Islet precursor cell (in vitro differentiated cells): Measurements from ENCODE around the gene NTN1.

Source experiments
- DNase-seq: peaks from one replicate; pipeline ENCODE4 v3.0.0-alpha.2; 2018

NTN1 gene

DNA sequence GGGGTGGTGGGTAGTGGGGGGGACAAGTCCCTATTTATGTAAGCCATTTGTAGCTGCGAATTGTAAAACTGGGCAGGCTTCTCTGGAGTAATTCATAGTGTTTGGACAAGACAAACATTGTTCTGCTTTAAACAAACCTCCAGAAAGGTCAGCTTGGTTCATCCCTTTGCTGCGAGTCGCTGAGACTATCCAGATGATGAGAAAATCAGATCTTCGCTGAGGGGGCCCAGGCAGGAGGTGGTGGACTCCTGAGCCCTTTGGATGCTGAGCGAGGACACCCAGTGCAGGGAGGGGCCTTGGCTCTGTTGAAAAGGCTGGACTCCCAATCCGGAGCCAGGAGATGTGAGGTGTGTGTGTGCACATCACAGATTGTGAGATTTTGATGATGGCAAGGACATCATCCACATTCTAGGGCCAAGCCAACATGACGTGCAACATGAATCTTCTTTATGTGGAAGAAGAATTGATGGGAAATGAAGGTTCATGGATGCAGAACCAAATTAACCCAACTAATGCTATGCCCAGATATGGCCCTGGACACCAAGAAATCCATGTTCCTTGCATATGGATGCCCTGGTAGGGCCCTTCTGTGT, 15.0 kb upstream of the NTN1 start:
- peak; percentile 33 for DNase-seq

DNA sequence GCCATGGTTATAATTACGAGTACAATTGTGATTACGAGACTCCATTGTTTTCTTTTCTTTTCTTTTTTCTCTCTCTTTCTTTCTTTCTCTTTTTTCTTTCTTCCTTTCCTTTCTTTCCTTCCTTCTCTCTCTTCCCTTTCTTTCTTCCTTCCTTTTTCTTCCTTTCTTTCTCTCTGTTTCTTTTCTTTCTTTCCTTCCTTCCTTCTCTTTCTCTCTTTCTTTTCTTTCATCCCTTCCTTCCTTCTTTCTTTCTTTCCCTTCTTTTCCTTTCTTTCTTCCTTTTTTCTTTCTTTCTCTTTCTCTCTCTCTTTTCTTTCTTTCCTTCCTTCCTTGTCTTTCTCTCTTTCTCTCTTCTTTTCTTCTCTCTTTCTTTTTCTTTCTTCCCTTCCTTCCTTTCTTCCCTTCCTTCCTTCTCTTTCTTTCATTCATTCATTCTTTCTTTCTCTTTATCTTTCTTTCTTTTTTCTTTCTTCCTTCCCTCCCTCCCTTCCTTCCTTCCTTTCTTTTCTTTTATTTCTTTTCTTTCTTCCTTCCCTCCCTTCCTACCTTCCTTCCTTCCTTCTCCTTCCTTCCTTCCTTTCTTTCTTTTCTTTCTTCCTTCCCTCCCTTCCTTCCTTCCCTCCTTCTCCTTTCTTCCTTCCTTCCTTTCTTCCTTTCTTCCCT, 14.1 kb upstream of the NTN1 start:
- DNase-seq, result no peak

GRCh38 chr17:9009096-9009495, 12.2 kb upstream of the NTN1 start:
- no peak for DNase-seq

- DNase-seq, result peak; percentile 65
Measured at GRCh38 chr17:9009737-9010136, 11.6 kb upstream of the NTN1 start.

- no peak for DNase-seq
Measured at GRCh38 chr17:9011001-9011400, 10.3 kb upstream of the NTN1 start.

DNA sequence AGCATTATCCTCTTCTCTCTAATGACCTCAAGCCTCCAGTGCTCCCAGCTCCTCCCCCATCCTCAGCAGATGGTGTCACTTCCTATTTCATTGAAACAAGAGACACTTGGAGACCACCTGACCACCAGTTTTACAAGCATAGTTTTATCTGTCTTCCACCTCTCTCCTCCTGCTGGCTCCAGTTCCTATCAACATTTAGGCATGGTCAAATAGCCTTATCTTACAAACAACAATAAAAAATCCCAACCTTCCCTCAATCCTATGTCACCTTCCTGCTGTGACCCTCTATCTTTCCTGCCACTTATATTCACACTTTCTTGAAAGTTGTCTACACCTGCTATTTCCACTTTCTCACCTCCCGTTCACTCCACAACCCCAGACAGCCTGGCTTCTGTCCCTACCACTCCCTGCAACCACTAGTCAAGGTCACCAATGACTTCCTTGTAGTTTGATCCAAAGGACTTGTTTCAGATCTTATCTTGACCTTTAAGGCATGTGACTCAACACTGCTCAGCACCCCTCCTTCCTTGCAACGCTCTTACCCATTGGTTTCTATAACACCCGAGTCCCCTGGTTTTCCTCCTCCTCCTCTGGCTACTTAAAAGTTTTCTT, 4.3 kb upstream of the NTN1 start:
- peak; percentile 61 for DNase-seq

GRCh38 chr17:9018726-9019125, 2.6 kb upstream of the NTN1 start:
- peak; percentile 24 for DNase-seq

DNA sequence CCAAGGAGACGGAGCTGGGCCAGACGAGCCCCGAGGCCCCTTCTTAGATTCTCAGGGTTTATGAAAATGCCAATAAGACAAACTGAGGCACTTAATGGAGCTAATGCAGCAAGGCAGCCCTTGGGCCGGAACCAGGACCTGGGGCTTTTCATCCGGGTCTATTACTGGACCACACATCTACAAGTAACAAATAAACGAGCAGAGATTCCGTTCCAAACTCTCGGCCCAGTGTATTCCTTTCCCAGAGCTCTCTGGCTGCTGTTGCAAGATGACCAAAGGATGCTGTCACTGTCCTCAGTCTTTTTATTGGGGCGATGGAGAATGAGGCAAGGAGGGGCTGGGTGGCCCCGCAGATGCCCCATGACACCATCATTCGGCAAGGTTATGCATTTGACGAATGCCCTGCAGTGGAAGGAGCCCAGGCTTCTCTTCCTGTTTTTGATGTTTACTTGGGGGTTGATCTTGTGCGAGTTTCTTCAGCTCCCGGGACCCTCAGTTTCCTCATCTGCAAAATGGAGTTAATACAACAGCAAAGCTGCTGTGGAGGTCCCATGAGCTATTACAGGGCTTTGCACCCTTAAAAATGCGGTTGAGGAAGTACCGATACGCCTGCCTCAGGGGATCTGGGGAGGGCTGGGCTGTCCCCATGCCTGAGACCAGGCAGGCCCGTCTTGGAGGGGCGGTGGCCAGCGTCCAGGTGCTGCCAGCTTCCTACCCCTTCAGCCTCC, 1.1 kb upstream of the NTN1 start:
- peak; percentile 58 for DNase-seq

DNA sequence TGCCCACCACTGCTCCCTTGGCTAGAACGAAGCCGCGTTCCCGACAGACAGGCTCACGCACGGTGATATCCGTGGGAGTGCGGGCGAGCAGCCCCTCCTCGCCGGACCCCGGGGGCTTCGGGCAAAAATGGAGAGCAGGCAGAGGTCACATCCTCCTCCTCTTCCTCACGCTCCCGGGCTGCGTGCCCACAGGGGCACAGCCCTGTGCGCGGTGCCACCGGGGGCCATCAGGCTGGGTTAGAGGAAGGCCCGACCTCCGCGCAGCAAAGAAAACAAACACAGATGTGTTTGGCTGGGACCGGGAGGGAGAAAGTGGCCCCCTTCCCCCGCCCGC, 519 bp upstream of the NTN1 start:
- no peak for DNase-seq

DNA sequence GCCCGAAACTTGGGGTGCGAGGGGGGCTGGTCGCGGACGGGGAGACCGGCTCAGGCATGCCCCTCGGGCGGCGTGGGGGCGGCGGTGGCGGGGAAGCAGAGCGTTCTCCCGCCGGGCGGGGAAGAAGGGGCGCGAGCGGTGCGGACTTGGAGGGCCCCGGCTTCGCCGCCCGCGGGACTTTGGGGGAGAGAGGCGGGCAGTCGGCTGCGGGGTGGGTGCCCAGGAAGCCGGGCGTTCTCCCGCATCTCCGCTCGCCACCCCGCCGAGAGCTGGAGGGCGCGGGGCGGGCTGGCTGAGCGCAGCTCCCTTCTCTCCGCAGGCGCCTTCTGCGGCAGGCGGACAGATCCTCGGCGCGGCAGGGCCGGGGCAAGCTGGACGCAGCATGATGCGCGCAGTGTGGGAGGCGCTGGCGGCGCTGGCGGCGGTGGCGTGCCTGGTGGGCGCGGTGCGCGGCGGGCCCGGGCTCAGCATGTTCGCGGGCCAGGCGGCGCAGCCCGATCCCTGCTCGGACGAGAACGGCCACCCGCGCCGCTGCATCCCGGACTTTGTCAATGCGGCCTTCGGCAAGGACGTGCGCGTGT, 772 bp downstream of the NTN1 start:
- DNase-seq, result peak; percentile 83

DNA sequence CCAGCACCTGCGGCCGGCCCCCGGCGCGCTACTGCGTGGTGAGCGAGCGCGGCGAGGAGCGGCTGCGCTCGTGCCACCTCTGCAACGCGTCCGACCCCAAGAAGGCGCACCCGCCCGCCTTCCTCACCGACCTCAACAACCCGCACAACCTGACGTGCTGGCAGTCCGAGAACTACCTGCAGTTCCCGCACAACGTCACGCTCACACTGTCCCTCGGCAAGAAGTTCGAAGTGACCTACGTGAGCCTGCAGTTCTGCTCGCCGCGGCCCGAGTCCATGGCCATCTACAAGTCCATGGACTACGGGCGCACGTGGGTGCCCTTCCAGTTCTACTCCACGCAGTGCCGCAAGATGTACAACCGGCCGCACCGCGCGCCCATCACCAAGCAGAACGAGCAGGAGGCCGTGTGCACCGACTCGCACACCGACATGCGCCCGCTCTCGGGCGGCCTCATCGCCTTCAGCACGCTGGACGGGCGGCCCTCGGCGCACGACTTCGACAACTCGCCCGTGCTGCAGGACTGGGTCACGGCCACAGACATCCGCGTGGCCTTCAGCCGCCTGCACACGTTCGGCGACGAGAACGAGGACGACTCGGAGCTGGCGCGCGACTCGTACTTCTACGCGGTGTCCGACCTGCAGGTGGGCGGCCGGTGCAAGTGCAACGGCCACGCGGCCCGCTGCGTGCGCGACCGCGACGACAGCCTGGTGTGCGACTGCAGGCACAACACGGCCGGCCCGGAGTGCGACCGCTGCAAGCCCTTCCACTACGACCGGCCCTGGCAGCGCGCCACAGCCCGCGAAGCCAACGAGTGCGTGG, 1.5 kb downstream of the NTN1 start:
- peak; percentile 73 for DNase-seq

- DNase-seq, result peak; percentile 52
Measured at GRCh38 chr17:9023392-9024218, 2.3 kb downstream of the NTN1 start.

- no peak for DNase-seq
Measured at GRCh38 chr17:9024497-9024896, 3.2 kb downstream of the NTN1 start.

DNA sequence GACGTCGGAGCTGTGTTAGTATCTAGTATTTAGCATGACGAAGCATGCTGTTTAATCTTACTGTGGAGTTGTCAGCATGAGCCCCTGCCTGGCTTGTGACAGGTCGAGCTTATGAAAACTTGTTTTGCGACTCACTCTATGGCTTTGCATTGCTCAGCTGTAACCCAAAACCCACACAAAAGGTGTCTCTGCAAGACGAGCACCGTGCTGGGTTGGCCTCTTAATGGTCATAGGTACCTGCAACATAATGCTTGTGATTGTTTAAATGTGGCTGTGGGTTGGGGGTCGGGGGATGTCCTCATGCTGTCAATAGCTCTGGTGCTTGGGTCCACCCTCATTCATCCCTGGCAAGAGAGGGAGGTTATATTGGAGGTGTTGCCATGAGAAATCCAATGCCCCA, 5.4 kb downstream of the NTN1 start:
- peak; percentile 55 for DNase-seq

DNA sequence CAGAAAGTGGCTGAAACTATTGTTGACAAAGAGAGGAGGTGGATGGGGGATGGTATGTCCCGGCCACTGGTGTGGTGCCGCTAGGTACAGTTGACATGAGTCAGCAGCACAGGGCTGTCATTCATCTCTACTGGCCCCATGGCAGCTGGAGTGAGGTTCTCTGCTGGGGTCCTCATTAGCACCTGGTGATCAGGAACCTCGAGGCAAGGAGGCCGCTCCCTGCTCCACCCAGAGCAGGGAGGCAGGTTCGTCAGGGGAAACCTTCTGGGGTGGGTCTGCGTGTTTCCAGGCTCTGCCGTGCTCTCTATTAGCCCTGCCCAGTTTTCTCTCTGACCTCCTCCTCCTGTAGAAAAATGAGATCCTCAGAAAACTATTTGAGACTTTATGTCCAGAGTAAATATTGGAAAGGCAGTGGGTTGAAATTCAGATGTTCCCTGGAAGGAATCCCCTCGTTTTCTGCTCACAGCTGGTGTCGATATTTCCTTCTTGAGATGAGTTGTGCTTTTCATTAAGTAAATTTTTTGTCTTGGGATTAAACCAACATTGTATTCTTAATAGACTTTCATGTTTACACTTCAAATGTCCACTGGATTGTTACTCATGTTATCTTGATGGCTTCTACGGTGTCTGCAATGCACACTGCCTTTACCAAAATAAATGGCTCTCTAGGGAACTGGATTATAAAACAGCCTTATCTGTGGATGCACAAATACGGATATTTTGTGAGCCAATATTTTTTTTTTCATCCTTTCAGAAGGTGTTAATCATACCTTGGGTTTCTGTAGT, 7.1 kb downstream of the NTN1 start:
- peak; percentile 56 for DNase-seq

- DNase-seq, result peak; percentile 50
Measured at GRCh38 chr17:9028988-9029570, 7.8 kb downstream of the NTN1 start.

DNA sequence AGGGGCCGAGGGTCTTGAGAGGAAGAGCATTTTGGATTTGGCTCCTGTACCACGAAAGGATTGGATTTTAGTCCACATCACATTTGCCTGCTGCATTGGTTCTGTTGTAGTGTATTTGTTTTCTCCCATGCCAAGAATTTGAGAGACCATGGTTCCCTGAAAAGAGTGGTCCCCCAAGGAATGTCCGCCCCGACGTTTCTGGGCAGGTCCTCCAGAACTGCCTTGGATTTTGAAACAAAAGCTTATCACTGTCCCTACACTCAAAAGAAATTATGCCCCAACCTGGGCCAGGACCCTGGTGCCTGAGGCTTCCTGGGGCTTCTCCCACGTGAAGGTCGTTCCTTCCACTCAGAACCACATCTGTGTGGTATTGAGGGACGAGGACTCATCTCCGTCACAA, 10.8 kb downstream of the NTN1 start:
- DNase-seq, result peak; percentile 49

GRCh38 chr17:9032583-9032982, 11.3 kb downstream of the NTN1 start:
- DNase-seq, result peak; percentile 49

GRCh38 chr17:9035249-9035648, 13.9 kb downstream of the NTN1 start:
- DNase-seq, result peak; percentile 11

DNA sequence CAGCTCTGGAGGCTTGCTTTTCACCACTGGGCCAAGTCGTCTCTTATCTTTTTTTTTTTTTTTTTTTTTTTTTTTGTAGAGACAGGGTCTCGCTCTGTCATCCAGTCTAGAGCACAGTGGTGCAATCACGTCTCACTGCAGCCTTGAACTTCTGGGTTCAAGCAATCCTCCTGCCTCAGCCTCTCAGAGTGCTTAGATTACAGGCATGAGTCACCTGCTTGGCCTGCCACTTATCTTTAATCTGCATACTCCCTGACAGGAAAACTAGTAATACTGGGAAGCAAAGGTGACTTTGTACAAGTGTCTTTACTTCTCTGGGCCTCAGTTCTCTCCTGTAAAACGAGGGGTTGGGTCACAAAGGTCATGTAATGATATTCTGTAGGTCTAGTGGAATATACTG, 15.0 kb downstream of the NTN1 start:
- peak; percentile 72 for DNase-seq

DNA sequence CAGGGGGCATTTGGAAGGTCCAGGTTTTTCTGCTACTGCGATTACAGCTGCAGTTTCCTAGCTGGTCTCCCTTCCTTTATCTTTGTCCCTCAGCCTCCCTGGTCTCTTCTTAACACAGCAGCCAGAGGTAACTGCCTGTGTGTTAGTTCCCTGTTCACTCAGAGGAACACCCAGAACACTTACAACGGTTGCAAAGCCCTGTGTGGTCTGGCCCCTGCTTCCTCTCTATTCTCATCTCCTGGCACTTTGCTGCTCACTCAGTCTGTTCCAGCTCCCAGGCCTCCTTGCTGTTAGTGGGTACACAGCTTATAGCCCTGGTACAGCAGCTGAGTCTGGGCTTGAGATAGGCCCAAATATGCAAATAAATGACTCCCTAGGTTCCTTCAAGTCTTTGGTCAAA, 16.4 kb downstream of the NTN1 start:
- DNase-seq, result peak; percentile 44
